ENCODE data around the gene MPHOSPH9.

DNA sequence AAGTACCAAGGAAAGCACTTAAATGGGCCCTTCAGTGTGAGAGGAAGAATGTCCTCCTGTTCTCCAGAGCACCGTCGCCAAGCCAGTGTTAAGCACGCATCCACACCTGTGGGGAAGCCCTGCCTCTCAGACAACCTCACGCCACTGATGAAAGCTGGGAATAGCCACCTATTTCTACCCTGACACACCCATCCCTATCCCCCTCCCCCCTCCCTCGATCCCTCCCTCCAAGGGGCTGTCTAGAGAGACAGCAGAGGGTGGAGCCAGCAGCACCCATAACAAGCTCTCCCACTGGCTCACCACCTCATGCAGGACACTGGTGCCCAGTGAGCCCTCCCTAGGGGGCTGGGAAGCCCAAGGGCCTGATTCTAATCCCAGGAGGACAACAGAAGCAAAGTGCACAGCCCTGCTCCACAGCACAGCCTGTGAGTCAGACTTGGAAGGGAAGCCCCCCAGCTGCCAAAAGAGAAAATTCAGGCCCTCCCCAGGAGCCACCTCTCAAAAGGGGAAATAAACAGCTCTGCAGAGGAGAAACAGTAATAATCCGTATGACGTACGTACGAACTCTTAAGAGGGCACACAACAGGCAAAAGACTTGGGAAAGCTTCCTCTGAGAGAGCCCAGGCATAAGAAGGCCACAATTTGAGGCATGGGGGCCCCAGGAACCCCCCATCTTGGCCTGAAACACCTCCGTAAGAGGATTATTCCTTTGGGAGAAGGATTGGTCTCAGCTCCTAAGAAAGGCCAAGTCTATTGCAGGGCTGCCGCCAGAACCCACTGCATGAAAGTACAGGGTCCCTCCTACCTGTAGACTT is 89.8 kb downstream of the MPHOSPH9 start:
- TF ChIP-seq, protein P1, sequence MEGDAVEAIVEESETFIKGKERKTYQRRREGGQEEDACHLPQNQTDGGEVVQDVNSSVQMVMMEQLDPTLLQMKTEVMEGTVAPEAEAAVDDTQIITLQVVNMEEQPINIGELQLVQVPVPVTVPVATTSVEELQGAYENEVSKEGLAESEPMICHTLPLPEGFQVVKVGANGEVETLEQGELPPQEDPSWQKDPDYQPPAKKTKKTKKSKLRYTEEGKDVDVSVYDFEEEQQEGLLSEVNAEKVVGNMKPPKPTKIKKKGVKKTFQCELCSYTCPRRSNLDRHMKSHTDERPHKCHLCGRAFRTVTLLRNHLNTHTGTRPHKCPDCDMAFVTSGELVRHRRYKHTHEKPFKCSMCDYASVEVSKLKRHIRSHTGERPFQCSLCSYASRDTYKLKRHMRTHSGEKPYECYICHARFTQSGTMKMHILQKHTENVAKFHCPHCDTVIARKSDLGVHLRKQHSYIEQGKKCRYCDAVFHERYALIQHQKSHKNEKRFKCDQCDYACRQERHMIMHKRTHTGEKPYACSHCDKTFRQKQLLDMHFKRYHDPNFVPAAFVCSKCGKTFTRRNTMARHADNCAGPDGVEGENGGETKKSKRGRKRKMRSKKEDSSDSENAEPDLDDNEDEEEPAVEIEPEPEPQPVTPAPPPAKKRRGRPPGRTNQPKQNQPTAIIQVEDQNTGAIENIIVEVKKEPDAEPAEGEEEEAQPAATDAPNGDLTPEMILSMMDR (IDR thresholded peaks at IDR 0.05) = no peak
- TF ChIP-seq POLR2A (IDR thresholded peaks at IDR 0.05) = peak in 1 of 2 donors; percentile 6
- peak in 1 of 4 donors; percentile 58 for TF ChIP-seq POLR2AphosphoS5 (IDR thresholded peaks at IDR 0.05)
- no peak for TF ChIP-seq EP300 (IDR thresholded peaks at IDR 0.05)

Data from sigmoid colon (tissue), 4 donors.